Cardiac muscle cell (in vitro differentiated cells and primary cell): ENCODE measurements around the gene SIRT3. TPM values are rescaled to one million over a fixed set of nuclear protein-coding genes. Genes with fewer than 3 reads are reported as not detected.
"Not testable (repeated sequence)": the region's sequence is repeated elsewhere in the genome, so short reads cannot be mapped to it uniquely, and the experiment has no call there.

Experiments used
- DNase-seq, 2 donors: peaks; one replicate each; pipeline versions ENCODE4 v3.0.0 to v3.0.0-alpha.2; 2010 to 2017; ENCODE audit warnings: low read depth in 1 of 2, low spot score in 1 of 2
- H3K27ac ChIP-seq: fragments of 200-600 bp; sonication (generic); 2 replicates; pipeline ENCODE4 v1.5.1; 2016
- H3K27me3 ChIP-seq: fragments of 200-600 bp; sonication (generic); 2 replicates; pipeline ENCODE4 v1.6.0; 2016; ENCODE audit warnings: control low read depth
- H3K36me3 ChIP-seq: fragments of 200-600 bp; sonication (generic); 2 replicates; pipeline ENCODE4 v1.5.1; 2016; ENCODE audit warnings: control low read depth
- H3K4me1 ChIP-seq: fragments of 200-600 bp; sonication (generic); 2 replicates; pipeline ENCODE4 v1.8.1; 2017; ENCODE audit warnings: low read depth, mild to moderate bottlenecking, mixed run types
- H3K4me3 ChIP-seq: fragments of 200-600 bp; sonication (generic); 2 replicates; pipeline ENCODE4 v1.5.1; 2016; ENCODE audit warnings: mild to moderate bottlenecking
- H3K9me3 ChIP-seq: fragments of 200-600 bp; sonication (generic); 2 replicates; pipeline ENCODE4 v1.5.1; 2017; ENCODE audit warnings: low read depth, mild to moderate bottlenecking, control low read depth
- CTCF ChIP-seq: IDR thresholded peaks from 2 replicates; pipeline ENCODE4 v1.5.1; 2012; ENCODE audit warnings: low read depth, mild to moderate bottlenecking, low read length
- polyA plus RNA-seq: library from polyadenylated mRNA; unstranded; fragments of >200 nt; fragmentation: Nextera tagmentation; extraction: Ambion mirVana; gene quantifications from 2 replicates; pipeline ENCODE4 v1.2.1, GENCODE V29; 2016
- total RNA-seq: library from RNA; depleted of rRNA; stranded (reverse); fragments of >200 nt; gene quantifications from 2 replicates; pipeline ENCODE4 v1.2.3, GENCODE V29; 2016

Gene SIRT3
- total and polyA plus RNA-seq, 2 experiments from 2014 or later: 46.1 to 53.6 TPM

- DNase-seq: no peak
- peaks cover 35% of the 10 kb centered on the region for H3K36me3 ChIP-seq
Measured at GRCh38 chr11:244376-244775, 8.2 kb upstream of the SIRT3 start.

GRCh38 chr11:241634-242033, 5.5 kb upstream of the SIRT3 start:
- H3K4me1 ChIP-seq: peaks cover 7% of the 10 kb centered on the region
- no peak overlapping the region for H3K27ac ChIP-seq
- peaks cover 11% of the 10 kb centered on the region for H3K36me3 ChIP-seq
- H3K9me3 ChIP-seq: no peaks in the 10 kb centered on the region
- no peak for DNase-seq
- no peak overlapping the region for H3K4me3 ChIP-seq
- H3K27me3 ChIP-seq: no peaks in the 10 kb centered on the region
- TF ChIP-seq CTCF: no peak

More at GRCh38 chr11:244376-244775, 8.2 kb upstream of the SIRT3 start:
- Histone ChIP-seq H3K4me1 (no peaks in the 10 kb centered on the region), H3K9me3 (no peaks in the 10 kb centered on the region), H3K4me3 (no peak overlapping the region), H3K27me3 (no peaks in the 10 kb centered on the region), H3K27ac (no peak overlapping the region)
- no peak for TF ChIP-seq CTCF

- no peaks in the 10 kb centered on the region for H3K27me3 ChIP-seq
- no peak for TF ChIP-seq CTCF
- DNase-seq: no peak
- no peak overlapping the region for H3K4me3 ChIP-seq
- no peak overlapping the region for H3K27ac ChIP-seq
- H3K36me3 ChIP-seq: peaks cover 11% of the 10 kb centered on the region
- H3K4me1 ChIP-seq: peaks cover 7% of the 10 kb centered on the region
- no peaks in the 10 kb centered on the region for H3K9me3 ChIP-seq
Measured at GRCh38 chr11:240315-240714, 4.2 kb upstream of the SIRT3 start.

DNA sequence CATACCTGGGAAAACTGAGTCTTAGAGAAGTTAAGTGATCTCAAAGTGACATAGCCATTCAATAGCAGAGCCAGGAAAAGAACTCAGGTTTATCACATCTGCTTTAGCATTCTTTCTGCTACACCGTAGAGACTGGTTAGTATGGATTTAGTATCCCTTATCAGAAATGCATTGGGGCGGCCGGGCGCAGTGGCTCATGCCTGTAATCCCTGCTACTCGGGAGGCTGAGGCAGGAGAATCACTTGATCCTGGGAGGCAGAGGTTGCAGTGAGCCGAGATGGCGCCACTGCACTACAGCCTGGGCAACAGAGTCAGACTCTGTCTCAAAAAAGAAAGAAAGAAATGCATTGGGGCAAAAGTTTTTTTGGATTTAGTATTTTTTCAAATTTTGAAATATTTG, 2.2 kb upstream of the SIRT3 start:
- DNase-seq, H3K27me3 ChIP-seq, H3K9me3 ChIP-seq, H3K36me3 ChIP-seq, H3K4me1 ChIP-seq, H3K27ac ChIP-seq: not testable (repeated sequence)
- H3K4me3 ChIP-seq: peak overlapping the region; percentile 98

DNA sequence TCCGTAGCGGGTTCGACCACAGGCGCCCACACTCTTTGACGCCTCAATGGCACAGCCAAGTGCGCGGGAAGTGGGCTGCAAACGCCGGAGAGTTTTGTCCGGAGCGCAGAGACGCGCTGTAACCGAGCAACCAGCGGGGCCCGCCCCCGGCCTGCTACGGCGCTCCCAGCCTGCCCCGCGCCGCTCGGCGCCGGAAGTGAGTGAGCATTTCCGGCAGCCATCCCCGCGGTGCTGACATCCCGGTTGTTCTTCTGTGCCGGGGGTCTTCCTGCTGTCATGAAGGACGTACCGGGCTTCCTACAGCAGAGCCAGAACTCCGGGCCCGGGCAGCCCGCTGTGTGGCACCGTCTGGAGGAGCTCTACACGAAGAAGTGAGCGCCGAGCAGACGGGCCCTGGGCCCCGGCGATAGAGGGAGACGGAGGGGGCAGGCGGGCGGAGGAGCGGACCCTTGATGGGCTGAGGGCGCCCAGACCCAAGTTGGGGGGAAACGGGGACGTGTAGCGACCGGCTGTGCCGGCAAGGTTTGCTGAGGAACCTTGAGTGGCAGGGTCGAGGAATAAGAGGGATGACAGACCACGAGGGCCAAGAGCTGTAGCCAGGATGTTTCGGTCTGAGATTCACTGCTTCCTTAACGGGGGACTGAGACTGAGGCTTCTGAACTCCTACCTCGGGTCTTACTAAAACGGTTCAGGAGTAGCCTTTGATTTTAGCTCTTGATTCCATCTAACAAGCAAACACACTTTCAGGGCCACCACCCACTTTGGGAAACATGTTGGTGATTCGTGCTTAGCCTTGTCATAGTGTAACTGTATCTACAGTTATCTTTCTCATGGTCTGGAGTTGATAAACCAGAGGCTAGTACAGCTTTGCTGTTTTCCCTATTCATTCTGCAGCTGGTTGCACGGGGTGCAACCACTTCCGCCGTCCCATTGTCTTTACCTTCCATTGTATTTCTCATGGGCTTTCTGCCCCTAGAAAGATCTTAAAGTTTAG, 929 bp upstream of the SIRT3 start, which contains the start of gene PSMD13:
TSS of gene PSMD13 (plus strand) at position 203 of the 994 bp plus-strand sequence. CDS start at position 277, 74 bp downstream.
- Histone ChIP-seq H3K4me1 (peaks cover 10% of the 10 kb centered on the region), H3K4me3 (peak within 1 kb of the TSS; percentile 98), H3K36me3 (no peaks in the 10 kb centered on the region), H3K9me3 (no peaks in the 10 kb centered on the region), H3K27me3 (no peaks in the 10 kb centered on the region), H3K27ac (peak within 1 kb of the TSS; percentile 93)
- DNase-seq: peak; percentile 86 to 92
- no peak for TF ChIP-seq CTCF

DNA sequence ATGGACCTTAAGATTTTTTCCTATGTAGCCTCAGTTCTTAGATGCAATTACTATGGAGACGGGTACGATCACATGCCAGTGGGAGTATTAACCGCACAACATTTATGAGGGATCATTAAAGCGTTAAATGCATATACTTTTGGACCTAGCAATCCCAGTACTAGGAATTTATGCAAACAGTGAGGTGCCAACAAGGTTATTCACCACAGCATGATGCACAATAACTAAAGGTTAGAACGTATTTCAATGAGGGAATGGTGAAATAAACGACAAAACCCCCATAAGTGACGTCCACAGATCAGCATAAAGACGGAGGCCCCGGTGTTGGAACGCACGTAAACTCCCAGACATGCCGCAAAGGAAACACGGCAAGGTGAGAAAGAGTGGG, 539 bp downstream of the SIRT3 start:
- H3K27me3 ChIP-seq: no peaks in the 10 kb centered on the region
- no peaks in the 10 kb centered on the region for H3K36me3 ChIP-seq
- no peak for DNase-seq
- H3K27ac ChIP-seq: peak overlapping the region; percentile 93
- no peaks in the 10 kb centered on the region for H3K9me3 ChIP-seq
- peak overlapping the region; percentile 98 for H3K4me3 ChIP-seq
- no peak for TF ChIP-seq CTCF
- H3K4me1 ChIP-seq: peaks cover 10% of the 10 kb centered on the region
